Activated CD8-positive, alpha-beta memory T cell treated with anti-CD3 and anti-CD28 coated beads for 36 hours (primary cell): Measurements from ENCODE around the gene FTH1. TPM values are rescaled to one million over a fixed set of nuclear protein-coding genes. Genes with fewer than 3 reads are reported as not detected.
"Not testable (repeated sequence)": the region's sequence is repeated elsewhere in the genome, so short reads cannot be mapped to it uniquely, and the experiment has no call there.

ENCODE experiments used
- CTCF ChIA-PET: fragments of 350-600 bp; sonication (Branson Sonifier 250); formaldehyde crosslinking; loops from one replicate; lab custom pipeline; 2021; ENCODE audit warnings: antibody characterized with exemption; lab: Charles Lee
- POLR2A ChIA-PET: fragments of 350-600 bp; sonication (Branson Sonifier 250); formaldehyde crosslinking; loops from one replicate; lab custom pipeline; 2021; ENCODE audit warnings: antibody characterized with exemption; lab: Charles Lee
- total RNA-seq, 2 experiments: library from RNA; stranded (reverse); gene quantifications; one replicate each; pipeline ENCODE4 v1.2.3, GENCODE V29; 2021

FTH1 gene
- total RNA-seq, 2 experiments from 2014 or later: 543 to 554 TPM

GRCh38 chr11:61968758-61969390, 1.4 kb upstream of the FTH1 start:
- ChIA-PET POLR2A (interaction anchor here (0.5 to 2.3 kb wide), 5 partner anchors 21 to 685 kb away, joined by 3 to 13 read pairs (median 4); no protein-coding TSS in a partner anchor), CTCF (interaction anchor here (1.3 to 2.6 kb wide), 4 partner anchors 21 to 117 kb away, joined by 3 to 11 read pairs (median 6); no protein-coding TSS in a partner anchor)

DNA sequence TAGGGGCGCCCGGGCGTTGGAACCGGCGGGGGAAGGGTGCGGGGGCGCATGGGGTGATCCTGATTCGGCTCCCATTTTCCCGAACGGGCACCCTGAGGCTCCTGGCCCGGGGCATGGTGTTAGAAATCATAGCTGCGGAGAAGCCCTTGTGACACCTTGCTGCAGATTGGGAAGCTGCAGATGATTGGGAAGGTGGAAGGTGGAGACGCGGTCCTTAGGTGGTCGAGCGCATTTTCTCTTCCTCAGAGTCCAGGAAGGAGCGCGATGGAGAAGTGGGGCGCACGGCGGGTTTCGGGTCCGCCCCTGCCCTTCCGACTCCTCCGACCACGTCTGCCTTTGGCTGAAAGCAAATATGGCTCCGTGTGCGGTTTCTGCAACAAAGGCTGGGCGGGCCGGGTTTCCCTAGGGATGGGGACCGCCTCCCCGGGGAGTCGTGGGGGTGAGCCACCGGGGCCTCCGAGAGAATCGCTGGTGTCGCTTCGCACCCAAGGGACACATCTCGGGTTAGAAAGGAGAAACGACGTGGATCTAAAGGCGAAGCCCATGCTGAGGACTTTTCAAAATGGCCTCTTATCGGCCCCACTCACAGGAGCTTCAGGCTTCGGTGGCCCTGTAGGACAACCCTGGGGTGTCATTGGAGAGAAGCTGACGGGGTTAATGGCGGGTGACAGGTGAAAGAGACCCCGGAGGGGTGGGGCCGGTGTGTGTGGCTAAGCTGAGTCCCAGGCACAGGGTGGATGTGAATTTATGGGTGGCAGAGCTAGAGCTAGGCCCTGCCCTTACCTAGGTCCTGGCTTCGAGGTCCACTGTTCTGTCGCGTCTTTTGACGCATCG, 707 bp upstream of the FTH1 start:
- ChIA-PET POLR2A (interaction anchor here (0.5 to 2.3 kb wide), 5 partner anchors 21 to 686 kb away, joined by 3 to 13 read pairs (median 4); no protein-coding TSS in a partner anchor), CTCF (interaction anchor here (1.3 to 2.6 kb wide), 5 partner anchors 20 to 118 kb away, joined by 3 to 11 read pairs (median 6); no protein-coding TSS in a partner anchor)

GRCh38 chr11:61966734-61967115, 709 bp downstream of the FTH1 start:
- POLR2A ChIA-PET: interaction anchor here (0.8 to 2.3 kb wide), 2 partner anchors 115 to 174 kb away, joined by 3 to 13 read pairs; partner anchors contain the start of genes FEN1 and TMEM258

GRCh38 chr11:61964666-61965271, 2.7 kb downstream of the FTH1 start:
- POLR2A ChIA-PET, CTCF ChIA-PET: not testable (repeated sequence)

More at GRCh38 chr11:61966734-61967115, 709 bp downstream of the FTH1 start:
- CTCF ChIA-PET: interaction anchor here (1.7 kb wide), 1 partner anchor 19 kb away, joined by 6 read pairs; no protein-coding TSS in a partner anchor

- POLR2A ChIA-PET: no interaction called here
- CTCF ChIA-PET: no interaction called here
These were observed 3.3 kb downstream of the FTH1 start for GRCh38 chr11:61964058-61964665.

- POLR2A ChIA-PET: no interaction called here
These were observed 4.0 kb downstream of the FTH1 start for GRCh38 chr11:61963282-61964057.

GRCh38 chr11:61963016-61963281, 4.5 kb downstream of the FTH1 start:
- POLR2A ChIA-PET: no interaction called here
- CTCF ChIA-PET: no interaction called here

More at GRCh38 chr11:61963282-61964057, 4.0 kb downstream of the FTH1 start:
- CTCF ChIA-PET: no interaction called here

DNA sequence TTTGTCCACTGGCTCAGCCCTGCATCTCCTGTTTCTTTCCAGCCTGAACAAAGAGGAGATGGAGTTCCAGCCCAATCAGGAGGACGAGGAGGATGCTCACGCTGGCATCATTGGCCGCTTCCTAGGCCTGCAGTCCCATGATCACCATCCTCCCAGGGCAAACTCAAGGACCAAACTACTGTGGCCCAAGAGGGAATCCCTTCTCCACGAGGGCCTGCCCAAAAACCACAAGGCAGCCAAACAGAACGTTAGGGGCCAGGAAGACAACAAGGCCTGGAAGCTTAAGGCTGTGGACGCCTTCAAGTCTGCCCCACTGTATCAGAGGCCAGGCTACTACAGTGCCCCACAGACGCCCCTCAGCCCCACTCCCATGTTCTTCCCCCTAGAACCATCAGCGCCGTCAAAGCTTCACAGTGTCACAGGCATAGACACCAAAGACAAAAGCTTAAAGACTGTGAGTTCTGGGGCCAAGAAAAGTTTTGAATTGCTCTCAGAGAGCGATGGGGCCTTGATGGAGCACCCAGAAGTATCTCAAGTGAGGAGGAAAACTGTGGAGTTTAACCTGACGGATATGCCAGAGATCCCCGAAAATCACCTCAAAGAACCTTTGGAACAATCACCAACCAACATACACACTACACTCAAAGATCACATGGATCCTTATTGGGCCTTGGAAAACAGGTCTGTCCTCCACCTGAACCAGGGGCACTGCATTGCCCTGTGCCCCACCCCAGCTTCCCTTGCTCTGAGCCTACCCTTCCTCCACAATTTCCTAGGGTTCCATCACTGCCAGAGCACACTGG, 5.0 kb downstream of the FTH1 start:
- CTCF ChIA-PET: interaction anchor here (0.7 to 2.8 kb wide), 2 partner anchors 63 to 120 kb away, joined by 3 to 7 read pairs; no protein-coding TSS in a partner anchor
- POLR2A ChIA-PET: no interaction called here

GRCh38 chr11:61961570-61962212, 5.7 kb downstream of the FTH1 start:
- ChIA-PET CTCF (interaction anchor here (0.7 to 2.8 kb wide), 3 partner anchors 63 to 120 kb away, joined by 3 to 7 read pairs (median 4); no protein-coding TSS in a partner anchor), POLR2A (no interaction called here)

GRCh38 chr11:61960532-61960931, 6.9 kb downstream of the FTH1 start:
- POLR2A ChIA-PET: no interaction called here
- CTCF ChIA-PET: interaction anchor here (1.5 to 2.8 kb wide), 2 partner anchors 63 to 121 kb away, joined by 4 to 7 read pairs; no protein-coding TSS in a partner anchor

DNA sequence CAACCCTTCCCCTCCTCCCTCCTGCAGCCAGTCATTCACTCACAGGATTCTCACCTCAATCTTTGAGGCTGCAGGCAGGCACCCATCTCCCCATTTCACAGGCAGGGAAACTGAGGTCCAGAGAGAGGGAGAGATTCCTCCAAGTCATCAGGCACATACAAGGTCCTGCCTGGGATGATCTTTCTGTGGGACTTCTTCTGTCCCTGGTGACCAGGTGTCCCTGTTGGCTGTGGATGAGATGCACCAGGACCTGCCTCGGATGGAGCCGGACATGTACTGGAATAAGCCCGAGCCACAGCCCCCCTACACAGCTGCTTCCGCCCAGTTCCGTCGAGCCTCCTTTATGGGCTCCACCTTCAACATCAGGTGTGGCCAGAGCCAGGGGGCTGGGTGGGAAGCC, 7.8 kb downstream of the FTH1 start:
- POLR2A ChIA-PET: no interaction called here
- CTCF ChIA-PET: interaction anchor here (2.8 kb wide), 1 partner anchor 122 kb away, joined by 7 read pairs; no protein-coding TSS in a partner anchor

DNA sequence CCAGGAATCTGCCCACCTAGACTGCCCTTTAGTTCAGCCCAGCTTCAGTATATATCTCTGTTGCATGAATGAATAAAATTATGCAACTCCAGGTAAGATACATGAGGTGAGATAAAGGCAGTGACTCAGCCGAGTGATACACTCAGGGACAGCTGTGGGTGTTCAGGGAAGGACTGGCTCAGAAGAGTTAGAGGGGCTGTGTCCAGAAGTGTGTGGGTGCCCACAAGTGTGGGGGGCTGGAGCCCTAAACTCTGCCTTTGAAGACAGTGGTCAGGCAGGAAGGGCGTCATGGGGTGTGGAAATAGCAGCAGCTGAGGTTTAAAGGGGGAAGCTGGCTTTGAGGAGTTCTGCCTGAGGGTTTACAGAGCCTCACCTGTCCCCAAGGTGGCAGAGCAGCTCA, 8.3 kb downstream of the FTH1 start:
- POLR2A ChIA-PET: no interaction called here
- CTCF ChIA-PET: interaction anchor here (2.8 kb wide), 1 partner anchor 123 kb away, joined by 7 read pairs; no protein-coding TSS in a partner anchor

- POLR2A ChIA-PET: no interaction called here
- CTCF ChIA-PET: no interaction called here
These were observed 8.8 kb downstream of the FTH1 start for GRCh38 chr11:61958590-61958989.

- ChIA-PET CTCF (interaction anchor here (1.4 kb wide), 1 partner anchor 9 kb away, joined by 3 read pairs; no protein-coding TSS in a partner anchor), POLR2A (no interaction called here)
These were observed 10.2 kb downstream of the FTH1 start for GRCh38 chr11:61957021-61957770.

GRCh38 chr11:61956191-61957020, 11.0 kb downstream of the FTH1 start:
- ChIA-PET CTCF (interaction anchor here (1.4 kb wide), 1 partner anchor 9 kb away, joined by 3 read pairs; no protein-coding TSS in a partner anchor), POLR2A (no interaction called here)
